ENCODE results near the gene COL18A1. TPM values are rescaled to one million over a fixed set of nuclear protein-coding genes. Genes with fewer than 3 reads are reported as not detected.

The COL18A1 gene
- total and polyA plus RNA-seq, 2 donors (not counting 1 experiment from before 2014, with no cell fraction given), result 15.6 to 24.7 TPM

DNA sequence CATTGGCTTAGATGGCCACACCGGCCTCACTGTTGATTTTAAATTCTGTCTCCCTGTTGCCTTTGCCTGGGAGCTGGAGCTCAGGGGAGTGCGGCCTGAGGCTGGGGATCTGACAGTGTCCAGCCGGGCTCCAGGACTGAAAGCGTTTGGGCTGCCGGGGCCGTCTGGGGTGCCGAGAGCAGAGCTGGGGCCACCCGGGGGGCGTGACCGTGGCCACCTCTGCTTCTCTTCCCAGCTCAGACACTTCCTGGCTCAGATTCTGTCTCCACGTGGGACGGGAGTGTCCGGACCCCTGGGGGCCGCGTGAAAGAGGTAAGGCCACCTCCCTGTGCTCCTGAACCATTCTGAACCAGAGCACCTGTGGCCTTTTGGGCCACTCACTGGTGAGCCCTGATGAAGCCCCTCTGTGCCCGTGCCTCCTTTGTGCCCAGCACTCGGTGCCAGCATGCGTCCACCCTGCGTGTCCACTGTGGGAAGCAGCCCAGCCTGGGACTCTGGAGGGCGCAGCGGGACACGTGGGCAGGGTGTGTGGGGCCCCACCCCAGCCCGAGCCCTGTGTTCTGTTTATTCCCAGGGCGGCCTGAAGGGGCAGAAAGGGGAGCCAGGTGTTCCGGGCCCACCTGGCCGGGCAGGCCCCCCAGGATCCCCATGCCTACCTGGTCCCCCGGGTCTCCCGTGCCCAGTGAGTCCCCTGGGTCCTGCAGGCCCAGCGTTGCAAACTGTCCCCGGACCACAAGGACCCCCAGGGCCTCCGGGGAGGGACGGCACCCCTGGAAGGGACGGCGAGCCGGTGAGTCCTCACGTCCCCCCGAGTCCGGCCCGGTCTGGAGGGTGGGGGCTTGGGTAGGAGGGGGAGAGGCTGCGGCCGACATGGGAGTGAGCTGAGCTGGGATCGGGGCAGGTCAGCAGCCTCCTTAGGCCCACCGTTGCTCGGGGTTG lies 72.5 kb downstream of the COL18A1 start:
- POLR2A ChIA-PET, result interaction anchor here (0.9 kb wide), 1 partner anchor 189 kb away, joined by 8 read pairs; no protein-coding TSS in a partner anchor
- CTCF ChIA-PET, result interaction anchor here (0.9 to 2.5 kb wide), 3 partner anchors 119 to 342 kb away, joined by 3 to 31 read pairs (median 3); no protein-coding TSS in a partner anchor
- Histone ChIP-seq H3K9ac (ENCODE audit: low read length) (peak overlapping the region; percentile 54), H3K27me3 (replicated peaks in 1 of 4; ENCODE audit: control extremely low read depth in 1 of 4, control insufficient read depth in 3 of 4, insufficient read depth in 4 of 4, low read length in 3 of 4) (no peaks in the 10 kb centered on the region), H3K36me3 (replicated peaks in 1 of 2; ENCODE audit: control extremely low read depth in 1 of 2, control insufficient read depth in 1 of 2, extremely low read depth in 1 of 2, insufficient read depth in 2 of 2, low read length in 1 of 2) (no peaks in the 10 kb centered on the region), H3K9me3 (ENCODE audit: control extremely low read depth in 1 of 3, control insufficient read depth in 2 of 3, insufficient read depth in 1 of 3, low read length in 2 of 3) (no peaks in the 10 kb centered on the region), H3K27ac (ENCODE audit: low read length in 2 of 2) (peak overlapping the region; percentile 54 to 76), H2AFZ (ENCODE audit: insufficient read depth, low read depth, low read length, poor library complexity, severe bottlenecking) (peak overlapping the region; percentile 72), H3K79me2 (ENCODE audit: control insufficient read depth, insufficient read depth, low read length) (no peaks in the 10 kb centered on the region), H3K4me3 (ENCODE audit: control extremely low read depth in 1 of 5, extremely low read depth in 1 of 5, insufficient read depth in 1 of 5, low read depth in 2 of 5, low read length in 4 of 5) (peak overlapping the region in 4 of 5 experiments; percentile 32 to 53 (median 49)), H3K4me2 (replicated peaks; ENCODE audit: low read depth, low read length, poor library complexity, severe bottlenecking) (peak overlapping the region; percentile 78), H3K4me1 (ENCODE audit: control insufficient read depth in 2 of 2, insufficient read depth in 2 of 2, low read length in 2 of 2) (peaks cover 23 to 35% of the 10 kb centered on the region in 2 donors), H4K20me1 (ENCODE audit: control insufficient read depth, insufficient read depth, low read length, poor library complexity, severe bottlenecking) (no peaks in the 10 kb centered on the region)
- H3K27me3 Mint-ChIP-seq, result no peaks in the 10 kb centered on the region
- no peak for TF ChIP-seq EZH2 (IDR thresholded peaks at IDR 0.05; ENCODE audit: borderline replicate concordance, insufficient read depth, low read depth, low read length, poor library complexity, severe bottlenecking)
- no peak for TF ChIP-seq CTCF (IDR thresholded peaks at IDR 0.05)
- no peak for ATAC-seq (ENCODE audit: low read depth)
- peak overlapping the region; percentile 78 for H3K4me3 Mint-ChIP-seq
- H3K9me3 Mint-ChIP-seq (ENCODE audit: insufficient read depth), result no peaks in the 10 kb centered on the region
- no peak for DNase-seq
- H3K27ac Mint-ChIP-seq, result peak overlapping the region; percentile 78
- H3K4me1 Mint-ChIP-seq, result peaks cover 23% of the 10 kb centered on the region
- WGBS (ENCODE audit: insufficient coverage), result 78% methylated on average over 44 of the region's 44 CpGs
- intact Hi-C loops (cut with micrococcal nuclease), result loop anchor here (1.0 to 2.0 kb wide), 4 partner anchors 38 to 337 kb away; partner anchors contain the start of gene SLC19A1
